HEK293T (cell line): ENCODE measurements around the gene ITPK1.

Source experiments
- CTCF ChIA-PET: fragments of 350-600 bp; formaldehyde crosslinking; extraction: SDS; loops from one replicate; lab custom pipeline; 2021; ENCODE audit warnings: antibody characterized with exemption, inconsistent platforms; lab: Yijun Ruan, JAX
- POLR2A ChIA-PET: fragments of 350-600 bp; formaldehyde crosslinking; extraction: SDS; loops from one replicate; lab custom pipeline; 2020; ENCODE audit warnings: antibody characterized with exemption, inconsistent platforms; lab: Yijun Ruan, JAX
- DNase-seq: peaks from one replicate; pipeline ENCODE4 v3.0.0; 2012; ENCODE audit warnings: mixed read lengths; ENCODE audit errors: extremely low spot score
- ARNT ChIP-seq: fragments of 450-650 bp; IDR thresholded peaks from 2 replicates; pipeline ENCODE4 v1.6.1; 2017; ENCODE audit warnings: mild to moderate bottlenecking
- BHLHE40 ChIP-seq: fragments of 450-650 bp; IDR thresholded peaks from 2 replicates; pipeline ENCODE4 v1.6.1; 2016; ENCODE audit warnings: mild to moderate bottlenecking, moderate library complexity, borderline replicate concordance
- CTBP1 ChIP-seq: fragments of 450-650 bp; IDR thresholded peaks from 2 replicates; pipeline ENCODE4 v1.6.1; 2016; ENCODE audit warnings: borderline replicate concordance
- ELF4 ChIP-seq: fragments of 450-650 bp; IDR thresholded peaks from 2 replicates; pipeline ENCODE4 v1.6.1; 2017; ENCODE audit warnings: antibody characterized with exemption
- FOXA1 ChIP-seq: fragments of 450-650 bp; IDR thresholded peaks from 2 replicates; pipeline ENCODE4 v1.6.1; 2016; ENCODE audit warnings: mild to moderate bottlenecking
- FOXK2 ChIP-seq: fragments of 450-650 bp; IDR thresholded peaks from 2 replicates; pipeline ENCODE4 v1.6.1; 2016; ENCODE audit warnings: mild to moderate bottlenecking
- FOXM1 ChIP-seq: fragments of 450-650 bp; IDR thresholded peaks from 2 replicates; pipeline ENCODE4 v1.6.1; 2017; ENCODE audit warnings: mild to moderate bottlenecking, borderline replicate concordance
- HDGF ChIP-seq: fragments of 450-650 bp; IDR thresholded peaks from 2 replicates; pipeline ENCODE4 v1.6.1; 2017; ENCODE audit warnings: antibody characterized with exemption, borderline replicate concordance
- L3MBTL2 ChIP-seq: fragments of 450-650 bp; conservative IDR thresholded peaks from 2 replicates; pipeline ENCODE4 v1.6.1; 2016; ENCODE audit warnings: mild to moderate bottlenecking
- LEF1 ChIP-seq: fragments of 450-650 bp; IDR thresholded peaks from 2 replicates; pipeline ENCODE4 v1.6.1; 2017; ENCODE audit warnings: mild to moderate bottlenecking, borderline replicate concordance
- NFRKB ChIP-seq: fragments of 450-650 bp; IDR thresholded peaks from 2 replicates; pipeline ENCODE4 v1.6.1; 2016; ENCODE audit warnings: mild to moderate bottlenecking, moderate library complexity
- SP1 ChIP-seq: fragments of 450-650 bp; IDR thresholded peaks from 2 replicates; pipeline ENCODE4 v1.6.1; 2017
- SUZ12 ChIP-seq: fragments of 450-650 bp; IDR thresholded peaks from 2 replicates; pipeline ENCODE4 v1.6.1; 2016; ENCODE audit warnings: mild to moderate bottlenecking
- TARDBP ChIP-seq: fragments of 450-650 bp; IDR thresholded peaks from 2 replicates; pipeline ENCODE4 v1.6.1; 2016
- ZNF384 ChIP-seq: fragments of 450-650 bp; IDR thresholded peaks from 2 replicates; pipeline ENCODE4 v1.6.1; 2016
- TF ChIP-seq, protein P1 (sequence below): fragments of 450-650 bp; IDR thresholded peaks from 2 replicates; pipeline ENCODE4 v1.6.1; 2016

ITPK1 gene

DNA sequence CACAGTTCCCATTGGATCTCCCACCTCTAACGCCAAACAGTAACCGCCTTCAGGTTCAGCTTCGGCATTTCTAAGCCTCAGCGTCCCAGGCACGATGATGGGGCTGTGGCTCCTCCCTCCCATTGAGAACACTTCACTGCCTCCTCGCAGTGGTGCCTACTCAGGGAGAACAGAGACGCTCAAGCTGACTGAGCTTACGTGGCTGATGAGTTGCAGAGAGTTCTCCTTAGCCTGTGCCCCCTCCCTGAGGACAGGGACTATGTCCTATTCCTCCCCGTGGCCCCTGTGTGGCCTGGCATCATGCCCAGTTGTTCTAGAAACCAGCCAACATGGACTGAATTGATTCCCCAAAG lies 87.0 kb downstream of the ITPK1 start:
- CTCF ChIA-PET = interaction anchor here (0.5 to 1.0 kb wide), 3 partner anchors 9 to 131 kb away, joined by 3 to 9 read pairs (median 3); no protein-coding TSS in a partner anchor
- POLR2A ChIA-PET = no interaction called here
- DNase-seq = no peak
- TF ChIP-seq HDGF (no peak), NFRKB (no peak), SP1 (no peak), TARDBP (no peak), CTBP1 (no peak), LEF1 (no peak), BHLHE40 (no peak), FOXA1 (no peak)
- TF ChIP-seq, protein P1, sequence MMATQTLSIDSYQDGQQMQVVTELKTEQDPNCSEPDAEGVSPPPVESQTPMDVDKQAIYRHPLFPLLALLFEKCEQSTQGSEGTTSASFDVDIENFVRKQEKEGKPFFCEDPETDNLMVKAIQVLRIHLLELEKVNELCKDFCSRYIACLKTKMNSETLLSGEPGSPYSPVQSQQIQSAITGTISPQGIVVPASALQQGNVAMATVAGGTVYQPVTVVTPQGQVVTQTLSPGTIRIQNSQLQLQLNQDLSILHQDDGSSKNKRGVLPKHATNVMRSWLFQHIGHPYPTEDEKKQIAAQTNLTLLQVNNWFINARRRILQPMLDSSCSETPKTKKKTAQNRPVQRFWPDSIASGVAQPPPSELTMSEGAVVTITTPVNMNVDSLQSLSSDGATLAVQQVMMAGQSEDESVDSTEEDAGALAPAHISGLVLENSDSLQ = no peak

DNA sequence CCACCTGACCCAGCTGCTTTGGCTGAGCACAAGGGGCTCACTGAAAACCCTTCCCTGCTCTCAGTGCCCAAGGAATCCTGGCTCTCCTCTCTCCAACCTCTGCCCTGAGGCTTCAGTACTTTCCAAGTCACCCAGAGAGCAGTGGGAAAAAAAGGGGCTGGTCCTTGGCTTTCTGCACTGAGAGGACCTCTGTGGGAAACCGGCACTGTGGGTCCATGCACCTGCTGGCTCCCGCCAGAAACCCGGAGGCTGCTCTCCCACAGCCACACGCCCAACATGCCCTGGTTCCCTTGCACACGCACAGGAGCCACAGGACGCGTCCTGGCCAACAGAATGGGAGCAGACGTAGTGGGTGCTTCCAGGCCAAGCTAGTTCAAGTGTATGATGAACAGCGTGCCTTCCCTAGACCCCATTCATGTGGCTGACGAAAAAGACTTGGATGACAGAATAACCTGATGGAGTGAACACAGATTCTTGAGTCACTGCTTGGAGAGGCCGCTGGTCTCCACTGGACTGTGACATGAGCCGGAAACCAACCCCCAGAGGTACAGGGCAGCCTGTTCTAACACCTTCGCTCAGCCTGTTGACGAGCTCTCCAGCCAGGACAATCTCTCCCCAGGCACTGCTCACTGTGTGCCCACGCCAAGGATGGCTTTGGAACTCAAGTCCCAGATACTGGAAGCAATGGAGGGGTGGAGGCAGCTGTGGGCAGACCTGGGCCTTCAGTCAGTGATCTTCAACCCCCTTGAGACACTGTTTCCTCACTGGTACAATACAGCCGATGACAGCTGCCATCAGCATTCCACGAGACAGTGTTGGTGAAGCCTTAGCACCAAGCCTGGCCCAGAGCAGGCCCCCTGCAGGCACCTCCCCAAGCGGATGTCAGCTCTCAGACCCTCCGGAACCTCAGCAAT lies 87.7 kb downstream of the ITPK1 start:
- ChIA-PET POLR2A (no interaction called here), CTCF (interaction anchor here (0.5 to 1.0 kb wide), 2 partner anchors 10 to 104 kb away, joined by 3 to 9 read pairs; no protein-coding TSS in a partner anchor)
- no peak for DNase-seq
- TF ChIP-seq BHLHE40 = no peak
- no peak for TF ChIP-seq L3MBTL2
- no peak for TF ChIP-seq NFRKB
- no peak for TF ChIP-seq SP1
- TF ChIP-seq FOXK2 = no peak
- no peak for TF ChIP-seq ELF4
- TF ChIP-seq ZNF384 = no peak
- no peak for TF ChIP-seq HDGF
- no peak for TF ChIP-seq SUZ12
- no peak for TF ChIP-seq CTBP1

DNA sequence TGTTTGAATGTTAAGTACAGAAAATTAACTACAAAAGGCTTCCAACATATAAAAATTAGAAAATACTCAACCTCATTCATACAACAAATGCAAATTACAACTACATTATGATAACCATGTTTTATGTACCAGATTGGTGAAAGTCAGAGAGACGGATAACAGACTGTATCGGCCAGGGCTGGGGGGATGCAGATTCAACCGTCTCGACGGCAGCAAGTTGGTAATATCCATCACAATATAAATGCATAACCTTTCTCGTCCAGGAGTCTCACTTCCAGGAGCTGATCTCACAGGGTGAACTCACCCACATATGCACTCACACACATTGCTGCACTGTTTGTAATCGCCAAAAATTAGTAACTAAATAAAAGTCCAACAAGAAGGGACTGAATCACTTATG lies 89.4 kb downstream of the ITPK1 start:
- no peak for DNase-seq
- POLR2A ChIA-PET = no interaction called here
- CTCF ChIA-PET = no interaction called here
- TF ChIP-seq NFRKB (no peak), BHLHE40 (no peak), FOXA1 (no peak), ELF4 (no peak), FOXK2 (no peak), SUZ12 (no peak), ZNF384 (no peak), CTBP1 (no peak), L3MBTL2 (no peak), TARDBP (no peak), LEF1 (no peak), SP1 (no peak), FOXM1 (no peak), HDGF (no peak)
- TF ChIP-seq, protein P1 = no peak

DNA sequence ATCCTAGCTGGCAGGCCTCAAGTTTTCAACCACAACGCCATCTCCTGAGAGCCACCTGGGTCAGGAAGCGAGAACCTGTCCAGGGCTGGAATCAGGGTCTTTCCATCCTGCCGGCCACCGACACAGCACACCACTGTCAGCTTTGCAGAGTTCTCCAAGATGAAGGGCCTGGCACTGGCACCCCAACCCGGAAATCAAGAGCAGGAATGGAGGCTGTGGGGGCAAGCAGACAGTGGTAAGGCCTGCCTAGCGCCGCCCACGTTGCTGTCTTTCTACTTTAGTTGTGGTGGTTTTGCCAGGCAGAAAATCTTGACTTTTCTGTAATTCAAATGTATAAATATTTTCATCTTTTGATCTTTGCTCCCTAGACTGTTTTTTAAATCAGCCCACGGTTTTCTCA lies 90.7 kb downstream of the ITPK1 start:
- ChIA-PET POLR2A (no interaction called here), CTCF (no interaction called here)
- no peak for DNase-seq
- TF ChIP-seq SUZ12 = no peak
- TF ChIP-seq, protein P1 = no peak
- TF ChIP-seq L3MBTL2 = no peak
- TF ChIP-seq NFRKB = no peak
- no peak for TF ChIP-seq CTBP1
- TF ChIP-seq BHLHE40 = no peak
- TF ChIP-seq FOXM1 = no peak
- TF ChIP-seq ZNF384 = no peak
- TF ChIP-seq HDGF = no peak
- TF ChIP-seq ARNT = no peak
- TF ChIP-seq FOXK2 = no peak

DNA sequence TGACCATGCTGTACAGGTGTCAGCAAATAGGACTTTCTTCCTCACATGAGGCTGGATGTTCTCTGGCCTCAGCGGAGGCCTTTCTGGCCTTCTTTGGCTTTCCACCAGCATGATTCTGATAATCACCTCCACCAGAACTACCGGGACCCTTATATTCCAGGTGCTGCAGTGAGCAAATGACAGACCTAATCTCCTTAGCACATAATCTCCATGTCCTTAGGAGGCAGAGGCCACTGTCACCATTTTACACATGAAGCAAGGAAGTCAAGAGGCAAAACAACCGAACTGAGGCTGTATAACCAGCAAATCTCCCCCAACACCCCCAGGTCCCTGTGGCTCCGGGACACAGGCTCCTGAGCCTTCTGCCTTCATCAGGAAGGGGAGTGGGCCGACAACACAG lies 91.2 kb downstream of the ITPK1 start:
- POLR2A ChIA-PET = no interaction called here

DNA sequence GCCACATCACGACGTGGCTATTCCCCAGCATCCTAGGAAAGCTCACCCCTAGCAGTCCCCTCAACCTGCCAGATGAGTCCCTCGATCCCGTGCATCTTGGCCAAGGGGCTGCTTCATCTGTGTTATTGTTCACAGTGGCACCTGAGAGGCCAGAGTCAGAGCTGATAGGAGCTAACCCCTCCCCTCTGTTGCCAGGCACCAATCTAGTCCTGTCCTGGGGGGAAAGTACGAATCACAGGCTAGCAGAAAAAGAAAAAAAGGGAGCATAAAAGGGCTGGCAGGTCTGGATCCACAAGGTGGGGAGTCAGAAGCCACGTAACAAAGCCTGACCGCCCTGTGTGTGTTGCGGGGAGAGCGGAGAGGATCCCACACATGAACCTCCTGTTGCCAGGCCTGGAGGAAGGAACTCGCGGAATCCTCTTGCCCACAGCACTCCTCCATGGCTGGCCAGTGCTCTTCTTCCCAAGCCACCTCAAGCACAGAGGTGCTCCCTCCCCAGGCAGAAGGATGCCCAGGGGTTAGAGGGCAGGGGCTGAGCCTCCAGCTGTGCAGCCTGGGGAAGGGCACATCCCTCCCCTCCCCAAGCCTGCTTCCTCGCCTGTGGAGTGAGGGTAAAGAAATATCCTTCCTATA lies 91.8 kb downstream of the ITPK1 start:
- POLR2A ChIA-PET = no interaction called here
- TF ChIP-seq SUZ12 (no peak), FOXK2 (no peak), FOXA1 (no peak), ZNF384 (no peak), TARDBP (no peak), L3MBTL2 (no peak), CTBP1 (no peak)
- no peak for DNase-seq
- CTCF ChIA-PET = no interaction called here

More for the DNA sequence above, 91.2 kb downstream of the ITPK1 start:
- CTCF ChIA-PET = no interaction called here
- no peak for DNase-seq
- TF ChIP-seq ELF4 (no peak), FOXK2 (no peak), SP1 (no peak), ARNT (no peak)
